Cardiac muscle cell (in vitro differentiated cells and primary cell): Measurements from ENCODE around the gene KPNA4. TPM values are rescaled to one million over a fixed set of nuclear protein-coding genes. Genes with fewer than 3 reads are reported as not detected.
A peak's percentile ranks its signal among the peaks of the same experiment; 100 is the strongest.

Experiments
- DNase-seq, 2 donors: peaks; one replicate each; pipeline versions ENCODE4 v3.0.0 to v3.0.0-alpha.2; 2010 to 2017; ENCODE audit warnings: low read depth in 1 of 2, low spot score in 1 of 2
- H3K27ac ChIP-seq: fragments of 200-600 bp; sonication (generic); 2 replicates; pipeline ENCODE4 v1.5.1; 2016
- H3K27me3 ChIP-seq: fragments of 200-600 bp; sonication (generic); 2 replicates; pipeline ENCODE4 v1.6.0; 2016; ENCODE audit warnings: control low read depth
- H3K36me3 ChIP-seq: fragments of 200-600 bp; sonication (generic); 2 replicates; pipeline ENCODE4 v1.5.1; 2016; ENCODE audit warnings: control low read depth
- H3K4me1 ChIP-seq: fragments of 200-600 bp; sonication (generic); 2 replicates; pipeline ENCODE4 v1.8.1; 2017; ENCODE audit warnings: low read depth, mild to moderate bottlenecking, mixed run types
- H3K4me3 ChIP-seq: fragments of 200-600 bp; sonication (generic); 2 replicates; pipeline ENCODE4 v1.5.1; 2016; ENCODE audit warnings: mild to moderate bottlenecking
- H3K9me3 ChIP-seq: fragments of 200-600 bp; sonication (generic); 2 replicates; pipeline ENCODE4 v1.5.1; 2017; ENCODE audit warnings: low read depth, mild to moderate bottlenecking, control low read depth
- polyA plus RNA-seq: library from polyadenylated mRNA; unstranded; fragments of >200 nt; fragmentation: Nextera tagmentation; extraction: Ambion mirVana; gene quantifications from 2 replicates; pipeline ENCODE4 v1.2.1, GENCODE V29; 2016
- total RNA-seq: library from RNA; depleted of rRNA; stranded (reverse); fragments of >200 nt; gene quantifications from 2 replicates; pipeline ENCODE4 v1.2.3, GENCODE V29; 2016
- TF ChIP-seq, protein P1 (sequence below): IDR thresholded peaks from 2 replicates; pipeline ENCODE4 v1.5.1; 2012; ENCODE audit warnings: low read depth, mild to moderate bottlenecking, low read length

The KPNA4 gene
- total and polyA plus RNA-seq, 2 experiments from 2014 or later, result 11.7 to 18.5 TPM

DNA sequence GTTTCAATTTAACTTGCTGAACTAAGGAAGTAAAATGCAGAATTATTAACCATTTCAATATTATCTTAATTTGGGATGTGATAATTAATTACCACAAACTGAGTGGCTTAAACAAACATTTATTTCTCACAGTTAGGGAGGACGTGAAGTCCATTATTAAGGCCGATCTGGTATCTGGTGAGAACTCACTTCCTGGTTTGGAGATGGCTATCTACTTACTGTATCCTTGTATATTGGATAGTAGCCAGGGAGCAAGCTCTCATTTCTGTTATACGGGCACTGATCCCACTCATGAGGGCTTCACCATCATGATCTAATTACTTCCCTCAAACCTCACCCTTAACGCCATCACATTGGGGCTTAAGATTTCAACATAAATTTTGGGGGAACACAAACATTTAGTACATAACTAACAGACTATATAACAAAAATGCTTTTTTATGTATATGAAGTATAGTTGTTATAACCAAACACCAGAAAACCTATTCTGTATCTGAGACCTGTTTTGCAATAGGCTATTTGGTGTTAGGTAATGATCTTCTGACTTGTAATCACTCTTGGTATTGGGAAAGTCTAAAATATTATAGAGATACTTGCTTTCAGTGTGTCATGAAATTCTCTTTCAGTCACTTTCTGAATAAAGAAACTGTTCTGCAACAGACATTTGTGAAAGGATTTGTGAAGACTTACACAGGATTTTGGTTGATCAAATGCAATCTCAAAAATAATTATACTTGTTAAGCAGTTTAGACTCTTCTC lies 4.7 kb upstream of the KPNA4 start:
- H3K36me3 ChIP-seq, result no peaks in the 10 kb centered on the region
- H3K27me3 ChIP-seq, result no peaks in the 10 kb centered on the region
- no peak overlapping the region for H3K27ac ChIP-seq
- no peak overlapping the region for H3K4me3 ChIP-seq
- no peak for DNase-seq
- no peaks in the 10 kb centered on the region for H3K4me1 ChIP-seq
- TF ChIP-seq, protein P1, sequence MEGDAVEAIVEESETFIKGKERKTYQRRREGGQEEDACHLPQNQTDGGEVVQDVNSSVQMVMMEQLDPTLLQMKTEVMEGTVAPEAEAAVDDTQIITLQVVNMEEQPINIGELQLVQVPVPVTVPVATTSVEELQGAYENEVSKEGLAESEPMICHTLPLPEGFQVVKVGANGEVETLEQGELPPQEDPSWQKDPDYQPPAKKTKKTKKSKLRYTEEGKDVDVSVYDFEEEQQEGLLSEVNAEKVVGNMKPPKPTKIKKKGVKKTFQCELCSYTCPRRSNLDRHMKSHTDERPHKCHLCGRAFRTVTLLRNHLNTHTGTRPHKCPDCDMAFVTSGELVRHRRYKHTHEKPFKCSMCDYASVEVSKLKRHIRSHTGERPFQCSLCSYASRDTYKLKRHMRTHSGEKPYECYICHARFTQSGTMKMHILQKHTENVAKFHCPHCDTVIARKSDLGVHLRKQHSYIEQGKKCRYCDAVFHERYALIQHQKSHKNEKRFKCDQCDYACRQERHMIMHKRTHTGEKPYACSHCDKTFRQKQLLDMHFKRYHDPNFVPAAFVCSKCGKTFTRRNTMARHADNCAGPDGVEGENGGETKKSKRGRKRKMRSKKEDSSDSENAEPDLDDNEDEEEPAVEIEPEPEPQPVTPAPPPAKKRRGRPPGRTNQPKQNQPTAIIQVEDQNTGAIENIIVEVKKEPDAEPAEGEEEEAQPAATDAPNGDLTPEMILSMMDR, result no peak
- H3K9me3 ChIP-seq, result no peaks in the 10 kb centered on the region

DNA sequence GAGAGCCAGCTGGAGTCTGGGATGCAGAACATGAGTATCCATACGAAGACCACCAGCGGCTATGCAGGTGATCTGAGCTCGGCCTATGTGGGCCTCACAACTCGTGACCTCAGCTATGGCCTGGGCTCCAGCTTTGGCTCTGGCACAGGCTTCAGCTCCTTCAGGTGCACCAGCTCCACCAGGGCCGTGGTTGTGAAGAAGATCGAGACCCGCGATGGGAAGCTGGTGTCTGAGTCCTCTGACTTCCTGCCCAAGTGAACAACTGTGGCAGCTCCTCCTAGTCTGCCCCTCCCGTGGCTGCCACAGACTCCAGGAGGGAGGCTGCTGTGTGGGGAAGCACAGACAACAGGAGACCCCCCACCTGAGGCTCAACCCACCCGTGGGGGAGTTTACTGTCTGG lies 3.6 kb upstream of the KPNA4 start:
- Histone ChIP-seq H3K4me1 (peaks cover under 1% of the 10 kb centered on the region), H3K27ac (no peak overlapping the region), H3K36me3 (no peaks in the 10 kb centered on the region), H3K4me3 (no peak overlapping the region), H3K27me3 (no peaks in the 10 kb centered on the region), H3K9me3 (no peaks in the 10 kb centered on the region)
- TF ChIP-seq, protein P1, result no peak
- no peak for DNase-seq

DNA sequence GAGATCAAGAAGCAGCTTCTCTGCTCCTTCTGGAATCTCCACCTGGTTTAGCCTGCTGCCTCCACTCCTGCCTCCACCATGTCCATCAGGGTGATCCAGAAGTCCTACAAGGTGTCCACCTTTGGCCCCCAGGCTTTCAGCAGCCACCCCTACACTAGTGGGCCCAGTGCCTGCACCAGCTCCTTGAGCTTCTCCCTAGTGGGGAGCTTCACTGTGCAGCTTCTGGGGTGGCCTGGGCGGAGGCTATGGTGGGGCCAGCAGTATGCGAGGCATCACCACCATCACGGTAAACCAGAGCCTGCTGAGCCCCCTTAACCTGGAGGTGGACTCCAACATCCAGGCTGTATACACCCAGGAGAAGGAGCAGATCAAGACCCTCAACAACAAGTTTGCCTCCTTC lies 2.4 kb upstream of the KPNA4 start:
- Histone ChIP-seq H3K27ac (no peak overlapping the region), H3K36me3 (no peaks in the 10 kb centered on the region), H3K4me3 (no peak overlapping the region), H3K27me3 (no peaks in the 10 kb centered on the region), H3K9me3 (no peaks in the 10 kb centered on the region), H3K4me1 (peaks cover 10% of the 10 kb centered on the region)
- no peak for DNase-seq
- TF ChIP-seq, protein P1, result no peak

DNA sequence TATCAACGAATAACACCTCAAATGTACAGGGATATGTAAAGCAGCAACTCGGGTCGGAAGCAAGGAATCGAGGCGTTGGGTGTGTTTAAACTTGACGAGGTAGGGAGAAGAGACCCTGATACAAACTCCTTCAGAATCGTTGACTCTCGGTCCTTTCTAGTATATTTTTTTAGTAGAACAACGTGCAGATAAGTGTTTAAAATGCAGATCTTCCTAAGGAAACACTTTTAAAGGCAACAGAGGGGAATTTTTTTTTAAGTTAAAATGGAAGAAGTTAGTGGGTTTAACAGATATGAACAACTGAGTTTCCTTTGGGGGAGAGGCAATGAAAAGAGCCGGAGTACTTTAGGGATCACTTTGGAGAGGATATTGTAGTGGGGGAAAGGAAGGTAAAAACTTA lies 1.1 kb upstream of the KPNA4 start:
- no peaks in the 10 kb centered on the region for H3K36me3 ChIP-seq
- no peaks in the 10 kb centered on the region for H3K9me3 ChIP-seq
- H3K4me3 ChIP-seq, result peak overlapping the region; percentile 65
- no peak for DNase-seq
- TF ChIP-seq, protein P1, result no peak
- peak overlapping the region; percentile 97 for H3K27ac ChIP-seq
- H3K27me3 ChIP-seq, result no peaks in the 10 kb centered on the region
- H3K4me1 ChIP-seq, result peaks cover 10% of the 10 kb centered on the region

DNA sequence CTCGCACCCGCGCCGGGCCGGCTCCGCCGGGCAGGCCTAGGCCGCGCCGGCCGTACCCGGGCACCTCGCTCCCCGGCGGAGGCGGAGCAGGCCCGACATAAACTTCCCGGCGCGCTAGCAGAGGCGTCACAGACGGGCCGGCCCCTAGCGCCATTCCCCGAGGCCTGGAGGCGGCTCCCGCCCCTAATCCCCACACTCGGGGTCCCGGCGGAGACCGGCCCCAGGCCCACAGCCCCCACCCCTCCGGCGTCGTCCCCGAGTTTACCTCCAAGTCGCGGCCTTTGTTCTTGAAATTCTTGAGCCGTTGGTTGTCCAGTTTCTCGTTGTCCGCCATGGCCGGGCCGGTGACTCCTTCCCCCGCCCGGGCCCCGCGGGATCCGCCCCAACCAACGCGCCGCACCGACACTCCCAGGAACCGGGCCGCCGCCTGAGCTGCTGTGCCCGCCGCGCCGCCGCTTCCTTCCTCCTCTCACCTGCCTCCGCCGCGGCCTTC lies 376 bp downstream of the KPNA4 start:
- Histone ChIP-seq H3K27me3 (no peaks in the 10 kb centered on the region), H3K27ac (peak overlapping the region; percentile 97), H3K4me1 (peaks cover 10% of the 10 kb centered on the region), H3K4me3 (peak overlapping the region; percentile 65), H3K36me3 (no peaks in the 10 kb centered on the region), H3K9me3 (no peaks in the 10 kb centered on the region)
- TF ChIP-seq, protein P1, result no peak
- DNase-seq, result peak; percentile 68 to 83
